ENCODE measurements around the gene RBM20. TPM values are rescaled to one million over a fixed set of nuclear protein-coding genes. Genes with fewer than 3 reads are reported as not detected.

The RBM20 gene
- total and polyA plus RNA-seq, 10 of the 15 experiments (the other 5 are each of a cell fraction or from before 2014, with no cell fraction given): 0.04 to 0.26 (median 0.15) TPM

DNA sequence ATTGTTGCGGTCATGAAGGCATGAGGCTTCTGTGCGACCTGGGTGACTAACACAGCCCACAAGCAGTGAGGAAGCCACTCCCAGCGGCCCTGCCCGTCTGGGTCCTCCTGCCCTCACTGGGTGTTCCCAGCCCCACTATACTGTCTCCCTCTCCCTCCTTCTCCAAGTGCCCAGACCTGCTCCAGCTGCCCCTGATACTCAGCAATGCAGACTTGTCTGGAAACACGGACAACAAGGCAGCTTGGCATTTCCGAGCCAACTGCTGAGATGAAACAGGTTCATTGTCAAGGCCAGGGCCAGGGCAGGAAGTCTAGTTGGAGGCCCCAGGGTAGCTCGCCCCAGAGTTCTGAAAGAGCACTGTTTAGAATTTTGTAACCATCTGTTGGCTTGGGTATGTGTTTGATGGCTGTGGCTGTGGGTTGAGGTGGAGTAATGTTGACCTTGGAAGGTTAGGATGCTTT lies 95.7 kb downstream of the RBM20 start (continued):
- TF ChIP-seq, protein P1, sequence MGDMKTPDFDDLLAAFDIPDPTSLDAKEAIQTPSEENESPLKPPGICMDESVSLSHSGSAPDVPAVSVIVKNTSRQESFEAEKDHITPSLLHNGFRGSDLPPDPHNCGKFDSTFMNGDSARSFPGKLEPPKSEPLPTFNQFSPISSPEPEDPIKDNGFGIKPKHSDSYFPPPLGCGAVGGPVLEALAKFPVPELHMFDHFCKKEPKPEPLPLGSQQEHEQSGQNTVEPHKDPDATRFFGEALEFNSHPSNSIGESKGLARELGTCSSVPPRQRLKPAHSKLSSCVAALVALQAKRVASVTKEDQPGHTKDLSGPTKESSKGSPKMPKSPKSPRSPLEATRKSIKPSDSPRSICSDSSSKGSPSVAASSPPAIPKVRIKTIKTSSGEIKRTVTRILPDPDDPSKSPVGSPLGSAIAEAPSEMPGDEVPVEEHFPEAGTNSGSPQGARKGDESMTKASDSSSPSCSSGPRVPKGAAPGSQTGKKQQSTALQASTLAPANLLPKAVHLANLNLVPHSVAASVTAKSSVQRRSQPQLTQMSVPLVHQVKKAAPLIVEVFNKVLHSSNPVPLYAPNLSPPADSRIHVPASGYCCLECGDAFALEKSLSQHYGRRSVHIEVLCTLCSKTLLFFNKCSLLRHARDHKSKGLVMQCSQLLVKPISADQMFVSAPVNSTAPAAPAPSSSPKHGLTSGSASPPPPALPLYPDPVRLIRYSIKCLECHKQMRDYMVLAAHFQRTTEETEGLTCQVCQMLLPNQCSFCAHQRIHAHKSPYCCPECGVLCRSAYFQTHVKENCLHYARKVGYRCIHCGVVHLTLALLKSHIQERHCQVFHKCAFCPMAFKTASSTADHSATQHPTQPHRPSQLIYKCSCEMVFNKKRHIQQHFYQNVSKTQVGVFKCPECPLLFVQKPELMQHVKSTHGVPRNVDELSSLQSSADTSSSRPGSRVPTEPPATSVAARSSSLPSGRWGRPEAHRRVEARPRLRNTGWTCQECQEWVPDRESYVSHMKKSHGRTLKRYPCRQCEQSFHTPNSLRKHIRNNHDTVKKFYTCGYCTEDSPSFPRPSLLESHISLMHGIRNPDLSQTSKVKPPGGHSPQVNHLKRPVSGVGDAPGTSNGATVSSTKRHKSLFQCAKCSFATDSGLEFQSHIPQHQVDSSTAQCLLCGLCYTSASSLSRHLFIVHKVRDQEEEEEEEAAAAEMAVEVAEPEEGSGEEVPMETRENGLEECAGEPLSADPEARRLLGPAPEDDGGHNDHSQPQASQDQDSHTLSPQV (IDR thresholded peaks at IDR 0.05): no peak
- no peak for TF ChIP-seq IKZF2 (IDR thresholded peaks at IDR 0.05)
- TF ChIP-seq, protein P2, sequence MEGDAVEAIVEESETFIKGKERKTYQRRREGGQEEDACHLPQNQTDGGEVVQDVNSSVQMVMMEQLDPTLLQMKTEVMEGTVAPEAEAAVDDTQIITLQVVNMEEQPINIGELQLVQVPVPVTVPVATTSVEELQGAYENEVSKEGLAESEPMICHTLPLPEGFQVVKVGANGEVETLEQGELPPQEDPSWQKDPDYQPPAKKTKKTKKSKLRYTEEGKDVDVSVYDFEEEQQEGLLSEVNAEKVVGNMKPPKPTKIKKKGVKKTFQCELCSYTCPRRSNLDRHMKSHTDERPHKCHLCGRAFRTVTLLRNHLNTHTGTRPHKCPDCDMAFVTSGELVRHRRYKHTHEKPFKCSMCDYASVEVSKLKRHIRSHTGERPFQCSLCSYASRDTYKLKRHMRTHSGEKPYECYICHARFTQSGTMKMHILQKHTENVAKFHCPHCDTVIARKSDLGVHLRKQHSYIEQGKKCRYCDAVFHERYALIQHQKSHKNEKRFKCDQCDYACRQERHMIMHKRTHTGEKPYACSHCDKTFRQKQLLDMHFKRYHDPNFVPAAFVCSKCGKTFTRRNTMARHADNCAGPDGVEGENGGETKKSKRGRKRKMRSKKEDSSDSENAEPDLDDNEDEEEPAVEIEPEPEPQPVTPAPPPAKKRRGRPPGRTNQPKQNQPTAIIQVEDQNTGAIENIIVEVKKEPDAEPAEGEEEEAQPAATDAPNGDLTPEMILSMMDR (IDR thresholded peaks at IDR 0.05 in 2 of 3, conservative IDR thresholded peaks at IDR 0.05 in 1 of 3; ENCODE audit: control insufficient read depth in 2 of 3, extremely low read depth in 1 of 3, insufficient read depth in 1 of 3, low read depth in 3 of 3, low read length in 3 of 3): no peak
- TF ChIP-seq TBL1XR1 (IDR thresholded peaks at IDR 0.05; ENCODE audit: low read depth, low read length): no peak
- TF ChIP-seq CHD1 (IDR thresholded peaks at IDR 0.05; ENCODE audit: low read depth, low read length): no peak

Measured in GM12878 (cell line).